Measurements from ENCODE around the gene KCNJ3. TPM values are rescaled to one million over a fixed set of nuclear protein-coding genes. Genes with fewer than 3 reads are reported as not detected.

The KCNJ3 gene
- total and polyA plus RNA-seq, 2 of the 13 experiments (the other 11 are each of a cell fraction or from before 2014, with no cell fraction given), result not detected

DNA sequence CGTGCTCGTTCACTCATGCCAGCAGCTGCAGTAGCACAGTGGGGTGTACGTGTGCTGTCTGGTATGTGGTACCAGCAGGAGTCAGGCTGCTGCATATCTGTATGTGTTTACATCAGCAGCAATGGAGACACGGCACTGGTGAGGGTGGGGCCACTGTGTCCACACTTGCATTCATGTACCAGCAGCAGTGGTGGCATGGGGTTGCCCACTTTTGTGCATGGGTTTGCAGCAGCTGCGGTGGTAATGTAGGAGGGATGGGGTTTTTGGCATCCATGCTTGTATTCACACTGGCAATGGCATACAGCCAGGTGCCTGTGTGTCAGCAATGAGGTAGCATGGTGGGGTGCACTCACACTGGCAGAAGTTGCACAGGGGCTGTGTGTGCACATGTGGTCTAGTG lies 187.8 kb downstream of the KCNJ3 start:
- H3K9ac ChIP-seq (ENCODE audit: insufficient read depth, low read depth, low read length), result no peak overlapping the region
- no peak overlapping the region for H2AFZ ChIP-seq (ENCODE audit: low read length)
- no peaks in the 10 kb centered on the region; a peak in 1 of 5 replicates for H3K27me3 ChIP-seq (ENCODE audit: control insufficient read depth in 1 of 2, insufficient read depth in 2 of 2, low read length in 2 of 2)
- DNase-seq (ENCODE audit: low spot score) (no peak), ATAC-seq (no peak), FAIRE-seq (no peak)
- no peaks in the 10 kb centered on the region for H3K36me3 ChIP-seq (replicated peaks in 1 of 2; ENCODE audit: control insufficient read depth in 1 of 2, insufficient read depth in 2 of 2, low read length in 2 of 2)
- H3K4me1 ChIP-seq (ENCODE audit: insufficient read depth, low read length), result no peaks in the 10 kb centered on the region
- TF ChIP-seq KDM4B (CRISPR knock-in tag; IDR thresholded peaks at IDR 0.05) (no peak), ZNF253 (CRISPR knock-in tag; IDR thresholded peaks at IDR 0.05; ENCODE audit: borderline replicate concordance) (no peak), KAT8 (CRISPR knock-in tag; IDR thresholded peaks at IDR 0.05) (no peak), MTA1 (CRISPR knock-in tag; IDR thresholded peaks at IDR 0.05; ENCODE audit: borderline replicate concordance) (no peak), ZNF30 (CRISPR knock-in tag; IDR thresholded peaks at IDR 0.05) (no peak), SNAPC5 (CRISPR knock-in tag; IDR thresholded peaks at IDR 0.05; ENCODE audit: borderline replicate concordance) (no peak), SMC3 (IDR thresholded peaks at IDR 0.05; ENCODE audit: low read length) (no peak), HNRNPLL (IDR thresholded peaks at IDR 0.05; ENCODE audit: low read depth, low read length, poor library complexity, severe bottlenecking) (no peak), WIZ (CRISPR knock-in tag; IDR thresholded peaks at IDR 0.05) (no peak), ZNF547 (CRISPR knock-in tag; IDR thresholded peaks at IDR 0.05) (no peak), ZNF234 (CRISPR knock-in tag; conservative IDR thresholded peaks at IDR 0.05) (no peak), CCDC6 (CRISPR knock-in tag; IDR thresholded peaks at IDR 0.05) (no peak), ZNF652 (CRISPR knock-in tag; IDR thresholded peaks at IDR 0.05; ENCODE audit: borderline replicate concordance, low read depth) (no peak)
- TF ChIP-seq, protein P1, sequence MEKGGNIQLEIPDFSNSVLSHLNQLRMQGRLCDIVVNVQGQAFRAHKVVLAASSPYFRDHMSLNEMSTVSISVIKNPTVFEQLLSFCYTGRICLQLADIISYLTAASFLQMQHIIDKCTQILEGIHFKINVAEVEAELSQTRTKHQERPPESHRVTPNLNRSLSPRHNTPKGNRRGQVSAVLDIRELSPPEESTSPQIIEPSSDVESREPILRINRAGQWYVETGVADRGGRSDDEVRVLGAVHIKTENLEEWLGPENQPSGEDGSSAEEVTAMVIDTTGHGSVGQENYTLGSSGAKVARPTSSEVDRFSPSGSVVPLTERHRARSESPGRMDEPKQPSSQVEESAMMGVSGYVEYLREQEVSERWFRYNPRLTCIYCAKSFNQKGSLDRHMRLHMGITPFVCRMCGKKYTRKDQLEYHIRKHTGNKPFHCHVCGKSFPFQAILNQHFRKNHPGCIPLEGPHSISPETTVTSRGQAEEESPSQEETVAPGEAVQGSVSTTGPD (CRISPR knock-in tag; IDR thresholded peaks at IDR 0.05), result no peak
- no peaks in the 10 kb centered on the region for H3K79me2 ChIP-seq (ENCODE audit: insufficient read depth, low read length)
- in situ Hi-C loops (cut with HindIII; ENCODE audit: extremely low pct_ligation_motif_present, low pct_unique_long_range_greater_than_20kb) (no loop called here), intact Hi-C loops (cut with micrococcal nuclease; ENCODE audit: unreplicated experiment) (no loop called here)
- no TSS peak for BruUV-seq (replicated peaks)
- 31% methylated on average over 3 of the region's 5 CpGs for WGBS (ENCODE audit: low lambda C conversion rate)
- H3K27ac ChIP-seq (ENCODE audit: extremely low read length, insufficient read depth, low read length), result no peak overlapping the region
- H3K4me3 ChIP-seq (replicated peaks in 1 of 3; ENCODE audit: insufficient read depth in 1 of 3, low read depth in 2 of 3, low read length in 3 of 3), result no peak overlapping the region
- CTCF ChIA-PET (ENCODE audit: low intra/inter-chr PET ratio, low total read pairs), result no interaction called here
- H4K20me1 ChIP-seq (ENCODE audit: insufficient read depth, low read length), result no peaks in the 10 kb centered on the region
- H3K9me3 ChIP-seq (ENCODE audit: low read length), result peaks cover 9% of the 10 kb centered on the region; the same call in 1 of the 2 replicates
- H3K4me2 ChIP-seq (ENCODE audit: low read depth, low read length), result no peak overlapping the region
- POLR2A ChIA-PET, result no interaction called here
